GM21619 (cell line): ENCODE measurements around the gene TPST2.

Source experiments
- ATAC-seq: cut with Tn5 transposase; IDR thresholded peaks from one replicate; pipeline ENCODE4 v1.9.1; 2021; ENCODE audit not compliant: unreplicated experiment

TPST2 gene

DNA sequence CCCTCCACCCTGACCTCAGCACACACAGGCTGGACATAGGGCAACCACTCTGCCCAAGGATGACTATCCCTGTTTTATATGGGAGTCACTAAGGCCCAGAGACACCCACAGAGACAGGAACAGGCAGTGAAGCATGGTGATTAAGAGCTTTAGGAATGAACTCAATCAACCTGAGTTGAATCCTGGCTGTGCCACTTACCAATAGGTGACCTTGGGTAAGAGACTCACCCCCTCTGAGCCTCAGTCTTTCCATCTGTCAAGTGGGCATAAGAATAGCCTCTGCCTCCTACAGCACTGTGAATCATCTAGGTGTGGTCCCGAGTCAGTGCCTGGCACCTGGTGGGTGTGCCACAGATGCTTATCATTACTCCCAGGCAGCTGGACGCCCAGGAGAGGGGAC lies 21.1 kb upstream of the TPST2 start:
- ATAC-seq: no peak

DNA sequence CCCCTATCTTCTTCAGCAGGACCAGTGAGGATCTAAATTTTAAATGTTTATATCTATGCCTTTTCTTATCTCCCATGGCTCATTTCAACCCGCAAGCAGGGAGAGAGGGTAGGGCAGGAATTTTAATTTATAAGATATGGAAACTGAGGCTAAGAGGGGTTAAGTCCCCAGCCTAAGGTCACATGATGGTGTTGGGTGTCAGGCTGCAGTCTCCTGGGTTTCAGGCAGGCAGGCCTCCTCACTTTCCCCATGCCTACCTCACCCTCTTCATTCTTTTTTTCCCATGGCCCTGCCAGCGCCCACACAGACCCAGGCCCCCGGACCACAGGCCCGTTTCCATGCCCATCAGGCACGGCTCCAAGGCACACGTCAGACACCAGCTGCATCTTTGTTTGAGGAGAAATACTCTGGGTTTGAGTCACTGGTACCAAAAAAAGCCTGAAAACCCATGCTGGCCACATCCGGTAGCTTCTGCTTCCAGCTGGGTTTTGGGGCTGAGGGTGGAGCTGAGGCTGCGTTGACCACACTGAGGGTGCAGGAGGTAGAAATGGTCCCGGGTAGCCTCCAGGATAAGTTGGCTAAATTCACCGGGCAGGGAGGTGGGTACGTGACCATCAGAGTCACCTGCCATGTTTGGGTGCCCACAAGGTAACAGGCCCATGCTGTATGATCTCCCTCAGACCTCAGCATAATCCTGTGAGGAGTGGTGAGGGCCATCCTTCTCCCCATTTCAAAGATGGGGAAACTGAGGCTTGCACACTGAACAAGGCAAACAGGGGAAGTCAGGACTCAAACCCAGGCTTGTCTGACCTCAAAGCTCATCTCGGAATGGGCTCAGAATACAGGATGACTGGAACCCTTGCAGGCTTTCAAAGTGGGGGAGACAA lies 20.4 kb upstream of the TPST2 start:
- ATAC-seq: peak; percentile 84

DNA sequence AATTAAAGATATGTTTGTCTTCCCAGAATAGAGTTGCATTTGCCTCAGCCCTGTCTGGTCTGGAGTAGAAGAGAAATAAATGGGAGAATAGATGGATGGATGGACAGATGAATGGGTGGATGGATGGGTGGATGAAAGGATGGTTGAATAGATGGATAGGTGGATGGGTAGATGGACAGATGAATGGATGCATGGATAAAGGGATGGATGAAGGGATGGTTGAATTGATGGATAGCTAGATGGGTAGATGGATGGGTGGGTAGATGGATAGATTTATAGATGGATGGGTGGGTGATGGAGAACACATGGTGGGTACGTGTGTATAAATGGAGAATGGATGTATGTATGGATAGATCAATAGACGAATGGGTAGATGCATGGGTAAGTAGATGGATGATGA lies 19.4 kb upstream of the TPST2 start:
- ATAC-seq: no peak

DNA sequence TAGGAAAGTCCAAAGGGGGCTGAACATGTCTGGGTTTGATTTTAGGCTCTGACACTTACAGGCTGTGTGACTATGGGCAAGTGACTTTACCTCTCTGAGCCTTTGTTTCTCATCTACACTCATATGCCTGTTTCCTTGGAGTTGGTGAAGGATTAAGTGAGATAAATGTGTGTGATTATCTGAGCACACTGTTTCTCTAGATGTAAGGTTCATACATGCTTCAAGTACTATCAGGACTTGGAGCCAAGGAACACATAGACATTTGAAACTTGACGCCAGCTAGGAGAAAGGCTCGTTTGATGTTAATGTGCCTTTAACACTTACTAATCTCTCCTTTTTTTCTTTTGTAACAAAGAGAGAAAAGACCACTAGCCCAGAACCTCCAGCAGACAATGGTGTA lies 18.2 kb upstream of the TPST2 start:
- ATAC-seq: no peak

DNA sequence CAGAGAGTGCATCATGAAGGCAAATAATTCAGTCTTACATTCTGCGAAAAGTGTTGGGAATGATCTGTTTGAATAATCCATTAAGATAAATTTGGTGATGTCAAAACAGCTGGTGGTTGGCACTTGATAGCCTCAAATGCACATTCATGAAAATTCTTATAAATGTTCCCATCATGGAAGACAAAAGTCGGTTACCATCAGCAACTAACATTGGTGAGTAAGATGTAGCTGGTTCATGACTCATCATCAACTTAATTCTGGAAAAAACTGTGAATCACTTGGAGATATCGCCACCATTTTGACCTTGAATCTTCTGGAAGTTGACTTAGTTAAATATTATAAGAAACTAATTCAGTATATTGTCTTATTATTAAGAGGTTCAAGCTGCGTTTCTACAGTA lies 16.7 kb upstream of the TPST2 start:
- ATAC-seq: no peak

DNA sequence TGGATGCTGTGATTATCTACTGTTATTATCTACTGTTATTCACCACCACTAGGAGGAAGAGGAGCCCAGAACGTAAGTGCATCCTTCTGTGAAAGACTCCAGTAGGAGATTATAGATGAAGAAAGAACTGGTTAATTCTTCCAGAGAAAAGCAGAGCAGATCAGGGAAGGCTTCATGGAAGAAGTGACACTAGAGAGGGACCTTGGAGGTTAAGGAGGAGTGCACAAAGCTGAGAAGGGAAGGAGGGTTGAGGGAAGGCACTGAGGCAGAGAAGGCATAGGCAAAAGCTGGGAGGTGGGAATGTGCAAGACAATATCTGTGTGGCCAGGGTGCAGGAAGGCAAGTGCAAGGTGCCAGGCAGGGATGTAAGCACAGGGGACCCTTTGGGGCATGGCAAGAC lies 14.4 kb upstream of the TPST2 start:
- ATAC-seq: no peak

DNA sequence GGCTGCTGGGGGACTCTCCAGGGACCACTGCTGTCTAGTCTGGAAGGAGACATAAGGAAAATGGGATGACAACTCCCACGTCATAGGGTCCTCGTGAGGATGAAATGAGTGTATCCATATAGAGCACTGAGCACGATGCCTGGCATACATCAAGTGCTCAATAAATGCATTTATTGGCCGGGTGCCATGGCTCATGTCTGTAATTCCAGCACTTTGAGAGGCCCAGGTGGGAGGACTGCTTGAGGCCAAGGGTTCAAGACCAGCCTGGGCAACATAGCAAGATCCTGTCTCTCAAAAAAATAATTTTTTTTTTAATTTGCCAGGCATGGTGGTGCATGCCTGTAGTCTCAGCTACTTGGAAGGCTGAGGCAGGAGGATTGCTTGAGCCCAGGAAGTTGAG lies 12.2 kb upstream of the TPST2 start:
- no peak for ATAC-seq

DNA sequence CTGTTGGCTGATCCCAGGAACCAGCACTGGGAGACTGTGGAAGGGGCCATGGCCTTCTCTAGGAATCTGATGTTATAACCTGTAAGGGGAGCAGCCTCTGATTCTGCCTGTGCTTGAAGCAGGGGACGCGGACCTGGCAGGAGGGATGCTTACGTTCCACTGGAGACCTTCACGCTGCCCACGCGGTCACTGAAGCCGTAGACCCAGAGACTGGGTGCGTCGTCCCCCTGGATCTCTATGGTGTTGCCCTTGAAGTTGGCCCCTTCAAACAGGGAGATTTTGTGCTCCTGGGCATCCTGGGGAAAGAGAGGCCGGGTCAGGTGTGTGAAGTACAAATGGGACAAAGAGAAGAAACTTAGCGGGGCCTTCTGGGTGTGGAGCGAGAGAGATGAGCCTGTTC lies 11.8 kb upstream of the TPST2 start:
- no peak for ATAC-seq

DNA sequence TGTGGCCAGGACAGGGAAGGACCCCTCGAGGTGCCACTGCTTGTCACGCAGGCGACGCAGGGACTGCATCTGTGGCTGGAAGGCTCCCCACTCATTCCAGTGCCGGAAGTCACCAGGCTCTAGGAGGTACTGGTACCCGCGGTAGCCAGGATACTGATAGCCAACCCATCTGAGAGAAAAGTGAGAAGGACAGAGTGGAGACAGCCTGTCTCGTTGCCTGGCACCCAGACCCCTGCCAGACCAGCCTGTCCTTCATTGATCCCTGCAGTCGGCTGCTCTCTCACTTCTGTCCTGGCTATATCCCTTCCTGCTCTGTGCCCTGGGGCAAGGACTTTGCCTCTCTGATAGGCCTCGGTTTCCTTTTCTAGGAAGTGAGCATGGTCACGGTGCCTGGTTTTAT lies 9.6 kb upstream of the TPST2 start:
- no peak for ATAC-seq

DNA sequence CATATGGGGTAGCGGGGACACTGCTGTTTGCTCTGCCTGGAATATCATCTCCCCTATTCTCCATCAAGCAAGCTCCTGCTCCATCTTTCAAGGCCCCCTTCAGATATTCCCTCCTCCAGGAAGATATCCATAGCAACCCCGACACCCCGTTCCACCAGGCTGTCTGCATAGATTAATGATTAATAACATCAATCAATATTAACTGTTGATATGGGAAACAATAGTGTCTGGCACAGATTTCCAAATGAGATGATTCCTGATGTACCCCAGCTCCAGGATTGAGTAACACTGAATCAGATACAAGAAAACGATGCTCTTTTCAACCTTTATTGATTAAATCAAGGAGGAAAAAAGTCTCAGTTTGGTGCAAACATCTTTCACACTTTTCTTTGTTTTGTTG lies 7.5 kb upstream of the TPST2 start:
- ATAC-seq: no peak

DNA sequence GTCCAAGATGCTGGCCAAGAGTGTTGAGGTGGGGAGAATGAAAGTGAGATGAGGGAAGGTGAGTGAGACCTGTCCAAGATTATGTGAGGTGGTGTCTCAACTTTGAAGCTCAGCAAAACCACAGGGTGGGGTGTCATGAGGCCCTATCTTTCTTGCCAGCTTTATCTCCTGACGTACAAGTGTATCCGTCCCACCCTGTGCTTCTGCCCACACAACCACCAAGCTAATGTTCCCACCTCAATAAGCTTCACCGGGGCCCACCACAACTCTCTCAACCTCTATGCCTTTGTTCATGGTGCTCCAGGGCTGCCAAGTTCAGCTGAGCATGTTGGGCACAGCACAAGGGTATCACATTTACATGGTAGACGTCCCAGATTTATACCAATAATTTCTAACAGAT lies 7.1 kb upstream of the TPST2 start:
- no peak for ATAC-seq

DNA sequence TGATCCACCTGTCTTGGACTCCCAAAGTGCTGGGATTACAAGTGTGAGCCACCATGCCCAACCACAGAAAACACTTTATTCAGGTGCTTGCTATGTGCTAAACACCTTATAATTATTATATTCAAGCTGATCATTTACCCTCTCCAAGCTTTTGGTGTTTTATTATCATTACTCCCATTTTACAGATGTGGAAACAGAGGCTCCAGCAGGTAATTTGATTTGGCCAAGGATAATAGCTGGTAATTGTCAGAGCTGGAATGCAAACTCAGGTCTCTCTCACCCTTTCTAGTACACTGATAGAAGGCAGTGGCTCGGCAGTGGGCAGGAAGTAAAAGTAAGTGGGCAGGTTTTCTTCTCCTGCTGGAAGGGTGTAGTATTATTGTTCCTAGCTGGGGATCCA lies 3.8 kb upstream of the TPST2 start:
- no peak for ATAC-seq

DNA sequence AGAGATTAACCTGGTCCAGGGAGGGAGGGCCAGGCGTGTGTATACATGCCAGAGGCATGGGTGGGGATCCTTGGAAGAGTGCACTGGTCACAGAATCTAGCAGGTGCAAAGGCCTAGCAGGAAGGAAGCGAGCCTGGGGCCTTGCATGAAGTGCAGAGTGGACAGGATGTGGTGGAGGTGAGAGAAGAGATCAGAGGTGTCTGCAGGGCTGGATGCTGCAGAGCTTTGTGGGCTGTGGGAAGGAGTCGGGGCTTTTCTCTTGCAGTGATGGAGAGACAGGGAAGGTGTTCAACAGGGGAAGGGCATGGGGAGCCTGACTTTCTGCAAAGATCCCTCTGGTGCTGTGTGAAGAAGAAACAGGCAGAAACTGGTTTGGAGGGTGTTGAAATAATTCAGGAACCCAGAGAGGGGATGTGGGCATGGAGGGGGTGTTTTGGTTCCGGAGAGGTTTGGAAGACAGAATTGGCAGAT lies 2.5 kb upstream of the TPST2 start:
- ATAC-seq: peak; percentile 67

DNA sequence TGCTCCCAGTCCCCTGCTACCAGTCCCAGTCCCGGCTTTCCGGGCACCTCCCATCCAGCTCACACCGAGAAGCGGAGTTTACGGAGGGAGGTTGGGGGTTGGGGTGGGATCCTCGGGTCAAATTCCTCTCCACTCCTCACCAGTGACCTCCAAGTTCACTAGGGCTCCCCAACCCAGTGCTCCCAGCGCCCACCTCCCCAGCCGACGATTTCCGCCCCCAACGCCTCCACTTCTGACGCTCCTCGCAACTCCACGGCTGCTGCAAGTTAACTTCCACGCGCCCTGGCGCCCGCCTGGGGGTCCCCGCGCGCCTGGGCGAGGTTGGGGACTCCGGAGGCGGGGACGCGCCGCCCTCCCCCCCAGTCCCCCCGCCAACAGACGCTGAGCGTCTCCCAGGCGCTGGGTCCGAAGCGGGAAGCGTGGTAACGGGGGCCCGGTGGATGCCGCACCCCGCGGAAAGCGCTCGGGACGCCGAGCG lies 526 bp downstream of the TPST2 start:
- ATAC-seq: peak; percentile 7

DNA sequence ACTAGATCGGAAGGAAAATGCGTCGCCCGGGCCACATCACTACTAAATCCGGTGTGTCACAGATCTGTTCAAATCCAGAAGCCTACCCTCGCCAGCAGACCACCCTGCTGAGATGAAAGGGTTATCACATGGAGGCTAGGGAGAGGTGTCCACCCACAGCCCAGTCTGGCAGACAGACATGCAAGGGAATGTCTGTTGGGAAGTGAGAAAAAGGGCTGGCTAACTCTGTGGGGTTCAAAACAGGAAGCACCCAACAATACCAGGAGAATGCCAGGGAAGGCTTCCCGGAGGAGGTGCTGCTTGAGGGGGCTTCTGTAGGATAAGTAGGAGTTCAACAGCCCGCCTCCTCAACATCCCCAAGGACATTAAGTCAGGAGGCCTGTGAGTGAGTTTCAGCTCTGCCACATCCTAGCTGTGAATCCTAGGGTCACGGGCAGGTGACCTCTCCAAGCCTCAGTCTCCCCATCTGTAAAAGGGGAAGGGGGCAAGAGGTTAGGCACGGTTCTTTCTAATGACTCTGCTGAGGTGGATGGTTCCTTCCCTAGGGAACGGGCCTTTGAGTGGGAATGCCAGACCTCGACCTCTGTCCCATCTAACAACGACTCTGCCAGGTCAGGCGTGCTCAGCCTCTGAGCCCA lies 1.1 kb downstream of the TPST2 start:
- peak; percentile 2 for ATAC-seq

DNA sequence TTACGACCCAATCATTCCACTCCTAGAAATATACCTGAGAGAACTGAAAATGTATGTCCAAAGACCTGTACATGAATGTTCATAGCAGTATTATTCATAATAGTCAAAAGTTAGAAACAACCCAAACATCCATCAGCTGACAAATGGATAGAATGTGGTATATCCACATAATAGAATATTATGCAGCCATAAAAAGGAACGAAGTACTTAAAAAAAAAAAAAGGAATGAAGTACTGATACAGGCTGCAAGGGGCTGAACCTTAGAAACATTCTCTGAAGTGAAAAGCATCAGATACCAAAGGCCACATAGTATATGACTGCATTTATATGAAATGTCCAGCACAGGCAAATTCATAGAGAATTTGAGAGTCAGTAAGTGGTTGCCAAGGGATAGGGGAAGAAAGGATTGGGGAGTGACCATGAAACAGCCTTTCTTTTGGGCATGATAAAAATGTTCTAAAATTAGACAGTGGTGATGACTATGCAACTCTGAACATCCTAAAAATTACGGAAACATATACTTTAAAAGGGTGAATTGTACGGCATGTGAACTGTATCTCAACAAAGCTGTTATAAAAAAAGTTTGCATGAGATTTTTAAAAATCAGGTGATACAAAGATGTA lies 1.8 kb downstream of the TPST2 start:
- no peak for ATAC-seq

DNA sequence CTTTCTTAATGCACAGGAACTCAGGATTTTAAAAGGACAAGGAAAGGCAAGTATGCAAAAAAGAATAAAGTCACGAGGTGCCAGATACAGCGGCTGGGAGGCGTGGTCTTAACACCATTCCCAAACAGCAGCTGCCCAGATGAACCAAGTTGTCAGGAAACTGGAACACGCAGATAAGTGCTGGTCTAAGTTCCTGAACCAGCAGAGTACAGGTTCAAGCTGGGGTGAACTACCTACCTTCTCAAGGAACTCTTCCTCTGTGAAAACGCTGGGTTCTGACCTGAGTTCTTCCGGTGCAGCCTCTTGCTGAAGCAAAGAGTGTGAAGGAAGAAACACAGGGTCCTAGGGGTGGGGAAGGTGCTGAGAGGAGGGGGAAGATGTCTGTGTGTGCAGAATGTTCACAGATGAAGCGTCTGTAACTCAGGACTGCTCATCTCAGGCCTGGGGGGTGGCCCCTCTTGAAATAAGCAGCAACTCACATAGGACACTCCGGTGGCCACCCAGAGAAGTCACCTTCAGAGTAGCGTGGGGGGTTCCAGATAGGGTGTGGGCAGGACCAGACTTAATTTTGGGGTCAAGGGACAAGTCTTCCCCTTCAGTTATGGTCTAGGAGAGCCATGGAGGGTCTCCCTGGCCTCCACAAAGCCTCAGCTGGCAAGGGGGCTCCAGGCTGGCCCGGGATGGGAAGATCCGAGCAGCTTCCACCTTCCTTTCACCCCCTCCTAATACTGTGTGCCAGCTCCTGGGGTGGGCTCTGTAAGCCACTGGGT lies 3.2 kb downstream of the TPST2 start:
- ATAC-seq: no peak

DNA sequence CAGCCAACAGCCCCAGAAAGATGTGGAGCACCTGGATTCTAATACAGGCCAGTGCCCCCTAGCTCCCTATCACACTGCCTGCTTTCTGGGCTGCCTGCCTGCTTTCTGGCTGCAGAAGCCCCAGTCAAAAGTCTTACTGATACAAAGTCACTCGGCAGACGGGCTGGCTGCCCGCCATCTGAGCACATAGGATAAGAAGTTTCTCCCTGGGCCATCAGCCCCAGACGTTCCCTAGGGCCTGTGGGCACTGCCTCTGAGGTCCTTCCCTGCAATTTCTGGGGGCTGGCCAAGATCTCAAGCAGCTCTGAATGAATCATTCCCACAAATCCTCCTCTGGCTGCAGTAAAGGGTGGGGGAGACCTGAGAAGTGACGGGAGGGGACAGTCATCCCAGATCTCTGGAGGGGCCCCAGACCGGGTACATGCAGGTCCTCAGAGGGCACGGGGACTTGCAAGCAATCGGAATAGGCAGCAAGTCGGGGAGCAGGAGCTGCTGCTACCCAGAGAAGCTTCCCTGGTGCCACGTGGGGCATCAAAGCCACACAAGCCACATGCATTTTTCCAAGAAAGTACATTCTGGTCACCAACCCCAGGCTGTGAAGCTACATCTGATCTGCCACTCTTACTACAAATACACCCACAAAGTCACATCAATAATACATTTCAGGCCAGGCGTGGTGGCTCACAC lies 4.7 kb downstream of the TPST2 start:
- no peak for ATAC-seq

DNA sequence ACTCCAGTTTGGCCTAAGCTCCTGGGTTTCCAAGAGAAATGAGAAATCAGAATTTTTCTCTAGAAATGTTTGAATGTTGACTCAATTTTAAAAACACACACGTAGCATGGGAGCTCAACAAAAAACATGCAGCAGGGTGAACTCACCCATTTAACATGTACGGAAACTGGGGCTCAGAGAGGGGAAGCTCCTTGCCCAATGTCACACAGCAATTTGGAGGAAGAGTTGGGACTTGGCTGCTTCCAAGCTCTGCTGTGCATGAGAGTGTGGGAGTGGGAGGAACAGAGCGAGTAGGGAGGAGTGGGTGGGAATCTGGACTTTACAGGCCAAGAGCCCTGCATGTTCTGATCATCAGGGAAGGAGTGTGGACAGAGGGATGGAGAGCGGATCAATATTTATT lies 5.9 kb downstream of the TPST2 start:
- no peak for ATAC-seq

DNA sequence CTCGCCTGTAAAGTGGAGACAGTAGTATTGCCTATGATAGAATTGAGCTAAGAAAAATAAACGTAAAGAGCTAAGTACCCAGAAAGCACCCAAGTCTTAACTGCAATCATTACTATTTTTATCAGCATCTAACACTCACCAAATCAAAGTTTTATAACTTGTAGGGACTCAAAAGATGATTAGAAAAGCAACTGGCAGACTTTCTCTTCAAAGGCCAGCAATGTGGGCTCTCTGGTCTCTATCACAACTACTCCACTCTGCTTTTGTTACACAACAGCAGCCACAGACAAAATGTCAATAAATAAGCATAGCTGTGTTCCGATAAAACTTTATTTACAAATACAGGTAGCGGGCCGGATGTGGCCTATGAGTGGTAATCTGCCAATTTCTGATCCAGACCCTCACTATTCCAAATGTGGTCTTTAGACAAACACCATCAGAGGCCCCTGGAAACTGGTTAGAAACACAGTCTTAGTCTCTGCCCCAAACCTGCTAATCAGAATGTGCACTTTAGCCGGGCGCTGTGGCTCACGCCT lies 8.2 kb downstream of the TPST2 start:
- no peak for ATAC-seq
